HepG2 (cell line): ENCODE results near the gene SLC25A11. TPM values are rescaled to one million over a fixed set of nuclear protein-coding genes. Genes with fewer than 3 reads are reported as not detected.
A peak's percentile ranks its signal among the peaks of the same experiment; 100 is the strongest.

Source experiments
- GFI1 ChIP-seq: sonication (generic); formaldehyde crosslinking; IDR thresholded peaks from 2 replicates; pipeline ENCODE4 v1.5.0; 2020; ENCODE audit warnings: missing genetic modification reagents, mild to moderate bottlenecking, borderline replicate concordance
- TBP ChIP-seq: sonication (generic); formaldehyde crosslinking; IDR thresholded peaks from 2 replicates; pipeline ENCODE4 v1.5.0; 2020; ENCODE audit warnings: missing genetic modification reagents
- ZFP90 ChIP-seq: sonication (generic); formaldehyde crosslinking; IDR thresholded peaks from 2 replicates; pipeline ENCODE4 v1.8.0; 2022; ENCODE audit warnings: missing genetic modification reagents, mild to moderate bottlenecking, inconsistent platforms, borderline replicate concordance
- ZNF567 ChIP-seq: sonication (generic); formaldehyde crosslinking; IDR thresholded peaks from 2 replicates; pipeline ENCODE4 v1.8.1; 2023; ENCODE audit warnings: mild to moderate bottlenecking, missing genetic modification reagents, borderline replicate concordance
- ZNF713 ChIP-seq: sonication (generic); formaldehyde crosslinking; IDR thresholded peaks from 2 replicates; pipeline ENCODE4 v1.4.0; 2020; ENCODE audit warnings: mild to moderate bottlenecking, missing genetic modification reagents
- polyA plus RNA-seq, 8 experiments: library from polyadenylated mRNA; depleted of rRNA in 3 of 8; stranded (reverse) in 7 of 8; unstranded in 1 of 8; fragments of >200 nt; fragmentation: Illumina TruSeq in 4 of 8; extraction: Trizol in 4 of 8; gene quantifications; 2 replicates each; pipeline versions ENCODE4 v1.2.1 to v1.2.3, GENCODE V29; 2011 to 2016; ENCODE audit warnings: low read depth in 4 of 8, missing spikeins in 1 of 8, mixed read lengths in 1 of 8; ENCODE audit not compliant: insufficient read depth in 1 of 8
- total RNA-seq, 5 experiments: library from RNA; depleted of rRNA; stranded (reverse); fragments of >200 nt; fragmentation: Illumina TruSeq; extraction: Trizol; gene quantifications; 2 replicates each; pipeline ENCODE4 v1.2.3, GENCODE V29; 2016; ENCODE audit warnings: low read depth in 1 of 5
- TF ChIP-seq, protein P1 (sequence below): sonication (generic); formaldehyde crosslinking; IDR thresholded peaks from 2 replicates; pipeline ENCODE4 v1.8.1; 2023; ENCODE audit warnings: mild to moderate bottlenecking, moderate library complexity, missing genetic modification reagents
- TF ChIP-seq, protein P2 (sequence below): sonication (generic); formaldehyde crosslinking; IDR thresholded peaks from 2 replicates; pipeline ENCODE4 v1.8.0; 2022; ENCODE audit warnings: mild to moderate bottlenecking, missing genetic modification reagents, borderline replicate concordance

Gene SLC25A11
- total and polyA plus RNA-seq, 2 of the 13 experiments (the other 11 are each of a cell fraction or from before 2014, with no cell fraction given) = 35.4 to 47.2 TPM

DNA sequence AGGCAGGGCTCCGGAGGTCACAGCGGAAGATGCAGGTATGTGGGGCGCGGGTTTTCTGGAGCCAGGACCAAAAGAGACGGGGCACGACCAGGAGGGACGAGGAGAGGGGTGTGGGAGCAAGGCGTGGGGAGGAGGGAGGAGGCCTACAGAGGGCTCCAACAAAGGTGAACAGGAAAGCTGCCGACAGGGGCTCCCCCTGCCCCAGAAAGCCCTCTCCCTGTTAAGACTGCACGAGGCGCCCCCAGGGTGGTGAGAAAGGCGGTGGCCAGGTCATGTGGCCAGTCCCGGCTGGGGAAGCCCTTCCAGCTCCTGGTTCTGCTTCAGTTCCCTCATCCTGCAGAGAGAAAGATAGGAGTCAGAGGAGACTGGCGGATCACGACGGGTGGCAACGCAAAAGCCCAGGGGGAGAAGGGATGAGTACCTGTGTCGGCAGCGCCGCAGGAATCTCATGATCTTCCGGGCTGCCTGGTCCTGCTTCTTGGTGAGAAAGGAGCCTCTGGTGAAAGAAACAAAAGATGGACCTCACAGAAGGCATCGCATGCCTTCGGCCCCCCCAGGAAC lies 28.7 kb upstream of the SLC25A11 start (continued):
- TF ChIP-seq, protein P1, sequence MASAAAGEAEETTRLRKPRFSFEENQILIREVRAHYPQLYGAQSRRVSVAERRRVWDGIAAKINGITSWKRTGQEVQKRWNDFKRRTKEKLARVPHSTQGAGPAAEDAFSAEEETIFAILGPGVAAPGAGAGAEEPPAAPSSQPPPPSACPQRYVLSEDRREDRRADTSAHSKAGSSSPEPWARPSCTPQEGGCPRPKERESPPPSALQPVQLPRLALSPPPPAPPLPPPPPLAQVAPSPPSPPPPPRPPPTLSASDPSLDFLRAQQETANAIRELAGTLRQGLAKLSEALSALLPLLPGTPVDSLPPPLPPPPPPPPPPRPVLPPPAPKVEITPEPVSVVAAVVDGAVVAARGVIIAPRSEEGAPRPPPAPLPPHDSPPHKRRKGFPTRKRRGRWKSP (CRISPR knock-in tag) = 0 out of 2 replicates have a peak, but pooled peaks have one; percentile 22
- TF ChIP-seq, protein P2, sequence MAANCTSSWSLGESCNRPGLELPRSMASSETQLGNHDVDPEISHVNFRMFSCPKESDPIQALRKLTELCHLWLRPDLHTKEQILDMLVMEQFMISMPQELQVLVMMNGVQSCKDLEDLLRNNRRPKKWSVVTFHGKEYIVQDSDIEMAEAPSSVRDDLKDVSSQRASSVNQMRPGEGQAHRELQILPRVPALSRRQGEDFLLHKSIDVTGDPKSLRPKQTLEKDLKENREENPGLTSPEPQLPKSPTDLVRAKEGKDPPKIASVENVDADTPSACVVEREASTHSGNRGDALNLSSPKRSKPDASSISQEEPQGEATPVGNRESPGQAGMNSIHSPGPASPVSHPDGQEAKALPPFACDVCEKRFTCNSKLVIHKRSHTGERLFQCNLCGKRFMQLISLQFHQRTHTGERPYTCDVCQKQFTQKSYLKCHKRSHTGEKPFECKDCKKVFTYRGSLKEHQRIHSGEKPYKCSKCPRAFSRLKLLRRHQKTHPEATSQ (CRISPR knock-in tag) = no peak
- TF ChIP-seq ZFP90 (CRISPR knock-in tag) = peak; percentile 88
- TF ChIP-seq ZNF713 = no peak
- TF ChIP-seq GFI1 (CRISPR knock-in tag) = no peak
- TF ChIP-seq TBP (CRISPR knock-in tag) = no peak
- TF ChIP-seq ZNF567 (CRISPR knock-in tag) = no peak
